VCaP (cell line): ENCODE measurements around the gene RAPGEF5.

Experiments used
- H3K27ac ChIP-seq: fragments of 450-650 bp; 2 replicates; pipeline ENCODE4 v1.5.1; 2017
- CTCF ChIP-seq: fragments of 450-650 bp; conservative IDR thresholded peaks from 2 replicates; pipeline ENCODE4 v1.5.1; 2017; ENCODE audit warnings: mild to moderate bottlenecking, moderate library complexity

Gene RAPGEF5

GRCh38 chr7:22138886-22139285, 218.1 kb downstream of the RAPGEF5 start:
- TF ChIP-seq CTCF: no peak
- H3K27ac ChIP-seq: no peak overlapping the region

GRCh38 chr7:22138106-22138505, 218.8 kb downstream of the RAPGEF5 start:
- H3K27ac ChIP-seq: no peak overlapping the region
- no peak for TF ChIP-seq CTCF

- H3K27ac ChIP-seq: no peak overlapping the region
- no peak for TF ChIP-seq CTCF
These were observed 219.5 kb downstream of the RAPGEF5 start for GRCh38 chr7:22137466-22137865.

GRCh38 chr7:22137026-22137425, 219.9 kb downstream of the RAPGEF5 start:
- no peak overlapping the region for H3K27ac ChIP-seq
- no peak for TF ChIP-seq CTCF

GRCh38 chr7:22129819-22130580, 227.0 kb downstream of the RAPGEF5 start:
- H3K27ac ChIP-seq: no peak overlapping the region
- no peak for TF ChIP-seq CTCF

- no peak for TF ChIP-seq CTCF
- H3K27ac ChIP-seq: no peak overlapping the region
These were observed 227.8 kb downstream of the RAPGEF5 start for GRCh38 chr7:22129166-22129565.

- no peak overlapping the region for H3K27ac ChIP-seq
- no peak for TF ChIP-seq CTCF
These were observed 228.4 kb downstream of the RAPGEF5 start for GRCh38 chr7:22128528-22128920.
